H9 (cell line): ENCODE measurements around the gene CYTL1. TPM values are rescaled to one million over a fixed set of nuclear protein-coding genes. Genes with fewer than 3 reads are reported as not detected.

ENCODE experiments used
- DNase-seq: peaks from one replicate; pipeline ENCODE4 v3.0.0-alpha.2; 2017
- H2AFZ ChIP-seq: one replicate; pipeline ENCODE4 v1.6.1; 2013; ENCODE audit warnings: mild to moderate bottlenecking, low read length, control low read depth, moderate library complexity
- H2AK5ac ChIP-seq: 2 replicates; pipeline ENCODE4 v1.6.1; 2013; ENCODE audit warnings: low read length, control low read depth, mixed read lengths; ENCODE audit not compliant: insufficient read length
- H2BK120ac ChIP-seq: one replicate; pipeline ENCODE4 v1.6.1; 2013; ENCODE audit warnings: low read depth, mild to moderate bottlenecking, low read length, control low read depth, inconsistent platforms; ENCODE audit not compliant: poor library complexity, severe bottlenecking
- H2BK12ac ChIP-seq: 2 replicates; pipeline ENCODE4 v1.6.1; 2013; ENCODE audit warnings: low read length, control low read depth, mixed read lengths, low read depth; ENCODE audit not compliant: insufficient read length
- H2BK15ac ChIP-seq: 2 replicates; pipeline ENCODE4 v1.6.1; 2013; ENCODE audit warnings: low read depth, low read length, control low read depth
- H2BK20ac ChIP-seq: one replicate; pipeline ENCODE4 v1.6.1; 2013; ENCODE audit warnings: low read depth, mild to moderate bottlenecking, low read length, control low read depth, inconsistent platforms; ENCODE audit not compliant: poor library complexity, severe bottlenecking
- H2BK5ac ChIP-seq: 2 replicates; pipeline ENCODE4 v1.6.1; 2013; ENCODE audit warnings: low read length, control low read depth, mixed read lengths; ENCODE audit not compliant: insufficient read length
- H3K14ac ChIP-seq: 2 replicates; pipeline ENCODE4 v1.6.1; 2013; ENCODE audit warnings: low read length, control low read depth; ENCODE audit not compliant: insufficient read depth
- H3K18ac ChIP-seq: 2 replicates; pipeline ENCODE4 v1.6.1; 2013; ENCODE audit warnings: low read depth, mild to moderate bottlenecking, mixed read lengths, low read length, control low read depth; ENCODE audit not compliant: insufficient read length
- H3K23ac ChIP-seq: 2 replicates; pipeline ENCODE4 v1.6.1; 2013; ENCODE audit warnings: low read length, control low read depth, mixed read lengths, low read depth; ENCODE audit not compliant: insufficient read length
- H3K23me2 ChIP-seq: 2 replicates; pipeline ENCODE4 v1.6.1; 2013; ENCODE audit warnings: low read depth, mild to moderate bottlenecking, mixed read lengths, low read length, control low read depth; ENCODE audit not compliant: insufficient read length, poor library complexity, severe bottlenecking
- H3K27ac ChIP-seq: 2 replicates; pipeline ENCODE4 v1.5.1; 2013; ENCODE audit warnings: low read length, control low read depth, mixed read lengths, low read depth; ENCODE audit not compliant: insufficient read length
- H3K27me3 ChIP-seq: 2 replicates; pipeline ENCODE4 v1.6.1; 2013; ENCODE audit warnings: low read length, control low read depth, inconsistent platforms; ENCODE audit not compliant: insufficient read depth
- H3K4ac ChIP-seq: 2 replicates; pipeline ENCODE4 v1.6.1; 2013; ENCODE audit warnings: low read depth, mild to moderate bottlenecking, control low read depth, inconsistent platforms, low read length, moderate library complexity
- H3K4me1 ChIP-seq: 2 replicates; pipeline ENCODE4 v1.6.1; 2013; ENCODE audit warnings: low read length, control low read depth, inconsistent platforms; ENCODE audit not compliant: insufficient read depth
- H3K4me2 ChIP-seq: 2 replicates; pipeline ENCODE4 v1.6.1; 2013; ENCODE audit warnings: low read length, control low read depth, mixed read lengths; ENCODE audit not compliant: insufficient read length, insufficient read depth
- H3K56ac ChIP-seq: 2 replicates; pipeline ENCODE4 v1.6.1; 2013; ENCODE audit warnings: low read depth, mild to moderate bottlenecking, mixed read lengths, low read length, control low read depth; ENCODE audit not compliant: insufficient read length
- H3K79me1 ChIP-seq: 2 replicates; pipeline ENCODE4 v1.6.1; 2013; ENCODE audit warnings: low read depth, mild to moderate bottlenecking, moderate library complexity, low read length, control low read depth, inconsistent platforms; ENCODE audit not compliant: insufficient read depth, poor library complexity, severe bottlenecking
- H3K79me2 ChIP-seq: 2 replicates; pipeline ENCODE4 v1.6.1; 2013; ENCODE audit warnings: low read length, control low read depth, inconsistent platforms; ENCODE audit not compliant: insufficient read depth
- H3K9ac ChIP-seq: 2 replicates; pipeline ENCODE4 v1.6.1; 2013; ENCODE audit warnings: low read length, control low read depth, mixed read lengths; ENCODE audit not compliant: insufficient read length; ENCODE audit errors: extremely low read depth
- H3K9me3 ChIP-seq: one replicate; pipeline ENCODE4 v1.6.1; 2013; ENCODE audit warnings: low read depth, low read length, inconsistent platforms; ENCODE audit not compliant: control insufficient read depth
- H3T11ph ChIP-seq: one replicate; pipeline ENCODE4 v1.6.1; 2013; ENCODE audit warnings: mild to moderate bottlenecking, low read length, control low read depth, inconsistent platforms
- H4K20me1 ChIP-seq: one replicate; pipeline ENCODE4 v1.6.1; 2013; ENCODE audit not compliant: control insufficient read depth, insufficient read length, insufficient read depth
- H4K5ac ChIP-seq: 2 replicates; pipeline ENCODE4 v1.6.1; 2013; ENCODE audit warnings: low read depth, mild to moderate bottlenecking, mixed read lengths, low read length, control low read depth; ENCODE audit not compliant: insufficient read length
- H4K8ac ChIP-seq: replicated peaks from 2 replicates; pipeline ENCODE4 v1.6.1; 2013; ENCODE audit warnings: low read length, control low read depth, mixed read lengths, low read depth; ENCODE audit not compliant: insufficient read length
- H4K91ac ChIP-seq: 2 replicates; pipeline ENCODE4 v1.6.1; 2013; ENCODE audit warnings: low read depth, mild to moderate bottlenecking, moderate library complexity, mixed read lengths, low read length, control low read depth; ENCODE audit not compliant: insufficient read length
- H3K27ac Mint-ChIP-seq, 3 experiments: 2 replicates in 2 of 3; 3 replicates in 1 of 3; pipeline ENCODE4 v1.8.0; 2020 to 2021; ENCODE audit warnings: mixed read lengths in 3 of 3, mild to moderate bottlenecking in 1 of 3, moderate library complexity in 1 of 3
- H3K27me3 Mint-ChIP-seq: 2 replicates; pipeline ENCODE4 v1.8.0; 2021; ENCODE audit warnings: low read depth, mild to moderate bottlenecking, moderate library complexity, mixed read lengths
- H3K36me3 Mint-ChIP-seq, 3 experiments: 2 replicates in 2 of 3; 3 replicates in 1 of 3; pipeline ENCODE4 v1.8.0; 2020 to 2021; ENCODE audit warnings: low read depth in 3 of 3, mixed read lengths in 3 of 3; ENCODE audit not compliant: insufficient read depth in 1 of 3
- H3K4me1 Mint-ChIP-seq, 2 experiments: 2 replicates each; pipeline ENCODE4 v1.8.0; 2020; ENCODE audit warnings: mixed read lengths in 2 of 2
- H3K4me3 Mint-ChIP-seq, 2 experiments: 2 replicates in 1 of 2; 3 replicates in 1 of 2; pipeline ENCODE4 v1.8.0; 2020 to 2021; ENCODE audit warnings: mild to moderate bottlenecking in 2 of 2, mixed read lengths in 2 of 2, moderate library complexity in 1 of 2
- H3K9me3 Mint-ChIP-seq, 2 experiments: 2 replicates in 1 of 2; 3 replicates in 1 of 2; pipeline ENCODE4 v1.8.0; 2020; ENCODE audit warnings: mild to moderate bottlenecking in 2 of 2, mixed read lengths in 2 of 2, moderate library complexity in 1 of 2
- WGBS: extraction: QIAGEN DNeasy Blood & Tissue Kit; methylation state at CpG from one replicate; pipeline ENCODE4 v1.1.7; 2013; ENCODE audit warnings: missing lambda C conversion rate, low lambda C conversion rate, mixed read lengths; ENCODE audit not compliant: insufficient read length; ENCODE audit errors: extremely low coverage; 5-methylcytosine and 5-hydroxymethylcytosine counted together
- total RNA-seq: library from RNA; stranded (reverse); gene quantifications from 2 replicates; pipeline ENCODE4 v1.2.1, GENCODE V29; 2021
- TF ChIP-seq, protein P1 (sequence below): fragments of 200-600 bp; sonication (generic); conservative IDR thresholded peaks from 3 replicates; pipeline ENCODE4 v1.8.0; 2021; ENCODE audit warnings: antibody characterized with exemption, mild to moderate bottlenecking

CYTL1 gene
- total RNA-seq, 1 experiment from 2014 or later: 1.7 TPM

DNA sequence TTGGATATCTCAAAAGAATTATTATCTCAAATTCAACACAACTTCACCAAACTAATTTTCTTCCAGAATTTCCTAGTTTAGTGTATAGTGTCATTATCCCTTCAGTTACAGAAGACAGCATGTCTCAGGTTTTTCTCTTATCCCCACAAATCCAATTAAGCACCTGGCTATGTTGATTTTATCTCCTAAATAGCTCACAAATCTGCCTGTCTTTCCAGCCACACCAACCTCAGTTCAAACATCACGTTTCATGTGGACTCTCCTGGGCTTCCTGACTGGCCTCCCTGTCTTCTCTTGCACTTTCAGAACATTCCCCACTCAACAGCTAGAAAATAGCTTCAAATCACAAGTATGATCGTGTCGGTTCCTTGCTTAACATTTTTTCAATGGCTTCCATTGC, 46.8 kb upstream of the CYTL1 start:
- Histone ChIP-seq H2AK5ac (no peak overlapping the region), H3K4me1 (no peaks in the 10 kb centered on the region), H2BK5ac (no peak overlapping the region), H3K23me2 (no peaks in the 10 kb centered on the region), H2BK20ac (no peak overlapping the region), H3K4ac (no peak overlapping the region), H3K79me2 (no peaks in the 10 kb centered on the region), H3K9ac (no peak overlapping the region), H3K27ac (no peak overlapping the region), H3K9me3 (peaks cover 3% of the 10 kb centered on the region), H3K27me3 (no peaks in the 10 kb centered on the region), H3K79me1 (no peaks in the 10 kb centered on the region), H4K5ac (no peak overlapping the region), H4K91ac (no peak overlapping the region), H4K20me1 (no peaks in the 10 kb centered on the region), H3K23ac (no peak overlapping the region), H2AFZ (no peak overlapping the region), H3K56ac (no peak overlapping the region), H2BK15ac (no peak overlapping the region), H3T11ph (no peak overlapping the region), H3K14ac (no peak overlapping the region), H3K18ac (no peak overlapping the region), H2BK120ac (no peak overlapping the region), H3K4me2 (no peak overlapping the region), H2BK12ac (no peak overlapping the region), H4K8ac (no peak overlapping the region)
- TF ChIP-seq, protein P1, sequence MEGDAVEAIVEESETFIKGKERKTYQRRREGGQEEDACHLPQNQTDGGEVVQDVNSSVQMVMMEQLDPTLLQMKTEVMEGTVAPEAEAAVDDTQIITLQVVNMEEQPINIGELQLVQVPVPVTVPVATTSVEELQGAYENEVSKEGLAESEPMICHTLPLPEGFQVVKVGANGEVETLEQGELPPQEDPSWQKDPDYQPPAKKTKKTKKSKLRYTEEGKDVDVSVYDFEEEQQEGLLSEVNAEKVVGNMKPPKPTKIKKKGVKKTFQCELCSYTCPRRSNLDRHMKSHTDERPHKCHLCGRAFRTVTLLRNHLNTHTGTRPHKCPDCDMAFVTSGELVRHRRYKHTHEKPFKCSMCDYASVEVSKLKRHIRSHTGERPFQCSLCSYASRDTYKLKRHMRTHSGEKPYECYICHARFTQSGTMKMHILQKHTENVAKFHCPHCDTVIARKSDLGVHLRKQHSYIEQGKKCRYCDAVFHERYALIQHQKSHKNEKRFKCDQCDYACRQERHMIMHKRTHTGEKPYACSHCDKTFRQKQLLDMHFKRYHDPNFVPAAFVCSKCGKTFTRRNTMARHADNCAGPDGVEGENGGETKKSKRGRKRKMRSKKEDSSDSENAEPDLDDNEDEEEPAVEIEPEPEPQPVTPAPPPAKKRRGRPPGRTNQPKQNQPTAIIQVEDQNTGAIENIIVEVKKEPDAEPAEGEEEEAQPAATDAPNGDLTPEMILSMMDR: no peak
- peaks cover 19 to 21% of the 10 kb centered on the region in 2 experiments for H3K9me3 Mint-ChIP-seq
- peaks cover 0 to 12% (median 7%) of the 10 kb centered on the region in 3 experiments; a peak in 4 of 7 replicates for H3K36me3 Mint-ChIP-seq
- H3K4me1 Mint-ChIP-seq: peaks cover 0 to 9% of the 10 kb centered on the region in 2 experiments; a peak in 3 of 4 replicates
- H3K4me3 Mint-ChIP-seq: no peak overlapping the region
- H3K27me3 Mint-ChIP-seq: peaks cover 24% of the 10 kb centered on the region
- no peak for DNase-seq
- H3K27ac Mint-ChIP-seq: no peak overlapping the region
- WGBS: no CpG with 5 or more reads among the region's 3 CpGs
